ENCODE results near the gene BAIAP2. TPM values are rescaled to one million over a fixed set of nuclear protein-coding genes. Genes with fewer than 3 reads are reported as not detected.
A peak's percentile ranks its signal among the peaks of the same experiment; 100 is the strongest.

The BAIAP2 gene
- total and polyA plus RNA-seq, 7 donors: 6.5 to 52.3 (median 32.6) TPM

GRCh38 chr17:81068411-81069134, 33.6 kb downstream of the BAIAP2 start:
- H3K27ac ChIP-seq: peak overlapping the region in 2 of 4 donors; percentile 27 to 58
- intact Hi-C loops (cut with DNase I): no loop called here
- no peak overlapping the region for H3K4me3 ChIP-seq
- no peak for DNase-seq
- H3K36me3 ChIP-seq: peaks cover 0 to 43% (median 0%) of the 10 kb centered on the region in 4 donors
- no peaks in the 10 kb centered on the region for H3K27me3 ChIP-seq
- TF ChIP-seq EP300 (IDR thresholded peaks at IDR 0.05): no peak
- no peak for TF ChIP-seq POLR2AphosphoS5 (IDR thresholded peaks at IDR 0.05)
- TF ChIP-seq POLR2A (IDR thresholded peaks at IDR 0.05): no peak
- no peak for TF ChIP-seq CTCF (IDR thresholded peaks at IDR 0.05)
- peaks cover 0 to 52% (median 21%) of the 10 kb centered on the region in 4 donors for H3K4me1 ChIP-seq
- 93 to 94% methylated on average over 26 of the region's 26 CpGs for WGBS, 2 donors
- no peaks in the 10 kb centered on the region for H3K9me3 ChIP-seq

GRCh38 chr17:81069135-81069645, 34.2 kb downstream of the BAIAP2 start:
- Histone ChIP-seq H3K27me3 (no peaks in the 10 kb centered on the region), H3K36me3 (peaks cover 0 to 41% (median 0%) of the 10 kb centered on the region in 4 donors), H3K9me3 (no peaks in the 10 kb centered on the region), H3K27ac (peak overlapping the region in 2 of 4 donors; percentile 27 to 58), H3K4me1 (peaks cover 0 to 46% (median 14%) of the 10 kb centered on the region in 4 donors), H3K4me3 (no peak overlapping the region)
- intact Hi-C loops (cut with DNase I): no loop called here
- WGBS, 2 donors: 90 to 93% methylated on average over 23 of the region's 23 CpGs
- DNase-seq: no peak
- TF ChIP-seq POLR2AphosphoS5 (IDR thresholded peaks at IDR 0.05): peak in 1 of 4 donors; percentile 8
- TF ChIP-seq CTCF (IDR thresholded peaks at IDR 0.05): no peak
- peak in 1 of 4 donors; percentile 13 for TF ChIP-seq EP300 (IDR thresholded peaks at IDR 0.05)

GRCh38 chr17:81070541-81071246, 35.7 kb downstream of the BAIAP2 start:
- H3K27me3 ChIP-seq: no peaks in the 10 kb centered on the region
- intact Hi-C loops (cut with DNase I): no loop called here
- no peak overlapping the region for H3K4me3 ChIP-seq
- WGBS, 2 donors: 90 to 94% methylated on average over 25 of the region's 25 CpGs
- H3K4me1 ChIP-seq: peaks cover 0 to 32% (median 0%) of the 10 kb centered on the region in 4 donors
- TF ChIP-seq POLR2A (IDR thresholded peaks at IDR 0.05) (no peak), CTCF (IDR thresholded peaks at IDR 0.05) (no peak), EP300 (IDR thresholded peaks at IDR 0.05) (no peak), POLR2AphosphoS5 (IDR thresholded peaks at IDR 0.05) (no peak)
- no peaks in the 10 kb centered on the region for H3K9me3 ChIP-seq
- no peak for DNase-seq
- H3K27ac ChIP-seq: no peak overlapping the region
- peaks cover 0 to 36% (median 0%) of the 10 kb centered on the region in 4 donors for H3K36me3 ChIP-seq

- intact Hi-C loops (cut with DNase I): no loop called here
- H3K9me3 ChIP-seq: no peaks in the 10 kb centered on the region
- 54 to 79% methylated on average over 39 of the region's 39 CpGs for WGBS, 2 donors
- peaks cover 0 to 29% (median 0%) of the 10 kb centered on the region in 4 donors for H3K4me1 ChIP-seq
- H3K4me3 ChIP-seq: no peak overlapping the region
- no peak for DNase-seq
- H3K36me3 ChIP-seq: peaks cover 0 to 37% (median 4%) of the 10 kb centered on the region in 4 donors
- TF ChIP-seq EP300 (IDR thresholded peaks at IDR 0.05) (no peak), CTCF (IDR thresholded peaks at IDR 0.05) (no peak), POLR2AphosphoS5 (IDR thresholded peaks at IDR 0.05) (no peak), POLR2A (IDR thresholded peaks at IDR 0.05) (no peak)
- no peaks in the 10 kb centered on the region for H3K27me3 ChIP-seq
- H3K27ac ChIP-seq: no peak overlapping the region
Observed at GRCh38 chr17:81071761-81072741, 37.1 kb downstream of the BAIAP2 start.
